GM18861 (cell line): ENCODE measurements around the gene CNPY2.
"Not testable (repeated sequence)": the region's sequence is repeated elsewhere in the genome, so short reads cannot be mapped to it uniquely, and the experiment has no call there.

Experiments
- ATAC-seq: cut with Tn5 transposase; IDR thresholded peaks from one replicate; pipeline ENCODE4 v1.9.1; 2021; ENCODE audit not compliant: unreplicated experiment

CNPY2 gene

GRCh38 chr12:56298828-56299227 lies 17.0 kb downstream of the CNPY2 start:
- ATAC-seq: no peak

DNA sequence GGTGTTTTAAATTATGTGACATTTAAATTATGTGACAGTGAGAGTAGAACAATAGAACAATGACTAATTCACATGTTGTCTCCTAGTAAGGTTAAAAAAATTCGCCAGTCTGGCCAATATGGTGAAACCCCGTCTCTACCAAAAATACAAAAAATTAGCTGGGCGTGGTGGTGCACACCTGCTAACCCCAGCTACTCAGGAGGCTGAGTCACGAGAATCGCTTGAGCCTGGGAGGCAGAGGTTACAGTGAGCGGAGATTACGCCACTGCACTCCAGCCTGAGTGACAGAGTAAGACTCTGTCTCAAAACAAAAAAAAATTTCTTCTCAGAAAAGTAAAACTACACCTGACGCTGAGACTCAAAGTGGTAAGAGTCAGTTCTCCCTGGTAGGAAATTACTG lies 18.4 kb downstream of the CNPY2 start:
- no peak for ATAC-seq

DNA sequence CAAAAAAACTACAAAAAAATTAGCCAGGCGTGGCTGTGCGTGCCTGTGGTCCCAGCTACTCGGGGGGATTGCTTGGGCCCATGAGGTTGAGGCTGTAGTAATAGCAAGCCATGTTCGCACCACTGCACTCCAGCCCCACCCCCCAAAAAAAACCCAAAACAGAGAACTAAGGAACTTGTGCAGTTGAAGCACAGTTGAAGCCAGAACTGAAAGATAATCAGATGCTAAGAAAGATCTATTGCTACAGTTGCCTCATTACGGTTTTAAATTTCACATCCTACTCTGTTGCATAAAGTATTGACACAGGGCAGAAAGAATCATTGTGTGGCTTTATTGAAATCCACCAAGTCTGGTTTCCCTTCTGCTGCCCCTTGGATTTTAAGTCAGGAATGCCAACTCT lies 19.5 kb downstream of the CNPY2 start:
- no peak for ATAC-seq

DNA sequence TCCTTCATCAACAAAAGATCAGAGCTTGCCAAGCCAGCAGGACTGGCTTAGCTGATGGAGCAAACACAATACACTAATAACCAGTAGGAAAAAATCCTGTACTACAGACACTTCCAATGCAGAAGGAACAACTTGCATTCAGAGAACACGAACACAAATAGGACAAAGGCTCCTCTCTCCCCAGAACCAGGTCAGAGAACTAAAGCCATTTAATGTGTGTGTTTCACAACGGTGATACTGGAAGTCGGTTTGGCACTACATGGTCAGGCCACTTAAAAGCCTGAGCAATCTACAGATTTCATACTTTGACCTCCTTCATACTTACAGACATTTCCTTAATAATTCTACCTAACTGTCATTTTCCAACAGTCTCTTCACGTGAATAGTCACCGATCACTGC lies 22.0 kb downstream of the CNPY2 start:
- ATAC-seq: no peak

- ATAC-seq: no peak
These were observed 26.9 kb downstream of the CNPY2 start for GRCh38 chr12:56288705-56289387.

GRCh38 chr12:56286044-56286830 lies 29.6 kb downstream of the CNPY2 start:
- no peak for ATAC-seq

DNA sequence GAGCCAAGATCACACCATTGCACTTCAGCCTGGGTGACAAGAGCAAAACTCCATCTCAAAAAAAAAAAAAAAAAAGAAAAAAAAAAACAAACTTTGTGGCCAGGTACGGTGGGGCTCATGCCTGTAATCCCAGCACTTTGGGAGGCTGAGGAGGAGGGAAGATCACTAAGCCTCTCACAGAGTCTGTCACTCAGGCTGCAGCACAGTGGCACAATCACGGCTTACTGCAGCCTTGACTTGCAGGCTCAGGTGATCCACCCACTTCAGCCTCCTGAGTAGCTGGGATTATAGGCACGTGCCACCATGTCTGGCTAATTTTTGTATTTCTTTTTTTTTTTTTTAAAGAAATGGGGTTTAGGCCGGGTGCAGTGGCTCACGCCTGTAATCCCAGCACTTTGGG lies 31.5 kb downstream of the CNPY2 start:
- ATAC-seq: not testable (repeated sequence)

- ATAC-seq: no peak
These were observed 33.2 kb downstream of the CNPY2 start for GRCh38 chr12:56282579-56282978.

- no peak for ATAC-seq
These were observed 33.8 kb downstream of the CNPY2 start for GRCh38 chr12:56282030-56282429.

DNA sequence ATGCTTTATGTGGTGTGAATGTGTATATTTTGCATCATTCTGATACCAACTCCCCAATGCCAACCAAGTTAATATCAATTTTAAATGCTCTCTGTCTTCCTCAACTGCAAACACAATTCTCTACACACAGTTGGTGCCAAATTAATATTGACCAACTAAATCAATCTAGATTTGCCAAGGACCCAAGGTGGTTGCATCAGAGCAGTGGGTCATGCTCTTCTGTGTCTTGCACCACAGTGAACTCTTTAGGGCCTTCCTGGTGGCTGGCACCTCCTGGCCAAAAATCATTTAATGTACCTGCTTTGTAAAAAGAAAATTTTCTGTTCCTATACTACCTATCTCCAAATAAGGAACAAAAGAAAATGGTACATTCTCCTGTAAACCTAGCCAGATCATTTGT lies 34.9 kb downstream of the CNPY2 start:
- no peak for ATAC-seq

DNA sequence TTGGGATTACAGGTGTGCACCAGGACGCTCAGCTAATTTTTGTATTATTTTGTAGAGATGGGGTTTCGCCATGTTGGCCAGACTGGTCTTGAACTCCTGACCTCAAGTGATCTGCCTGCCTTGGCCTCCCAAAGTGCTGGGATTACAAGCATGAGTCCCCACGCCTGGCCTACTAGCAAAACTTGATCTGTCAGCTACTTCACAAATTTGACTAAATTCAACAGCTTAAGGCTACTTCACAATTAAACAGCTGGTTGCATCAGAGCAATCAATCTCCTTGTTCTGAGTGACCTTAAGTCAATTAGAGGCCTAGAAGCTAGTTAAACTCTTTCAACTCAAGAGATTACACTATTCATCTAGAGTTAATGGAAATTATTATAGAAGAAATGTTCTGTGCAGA lies 36.9 kb downstream of the CNPY2 start:
- no peak for ATAC-seq

GRCh38 chr12:56274299-56274698 lies 41.5 kb downstream of the CNPY2 start:
- ATAC-seq: no peak

DNA sequence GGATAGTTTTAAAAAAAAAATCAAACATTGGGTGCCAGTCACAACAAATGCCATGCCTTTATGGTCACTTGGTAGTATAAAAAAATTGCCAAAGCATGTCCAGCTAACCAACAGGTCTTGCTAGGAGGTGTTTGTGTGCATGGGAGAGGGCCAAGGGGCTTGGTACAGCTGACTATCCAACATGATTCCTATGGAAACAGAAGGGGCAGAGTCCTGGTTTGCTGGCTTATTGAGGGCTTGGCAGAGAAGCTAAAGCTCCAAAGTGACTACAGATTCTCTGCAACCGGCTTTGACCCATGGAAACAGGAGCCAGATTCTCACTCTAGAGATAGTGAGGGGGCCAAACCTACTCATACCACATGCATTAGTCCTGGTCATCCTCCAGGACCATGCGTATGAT lies 43.3 kb downstream of the CNPY2 start:
- not testable (repeated sequence) for ATAC-seq

DNA sequence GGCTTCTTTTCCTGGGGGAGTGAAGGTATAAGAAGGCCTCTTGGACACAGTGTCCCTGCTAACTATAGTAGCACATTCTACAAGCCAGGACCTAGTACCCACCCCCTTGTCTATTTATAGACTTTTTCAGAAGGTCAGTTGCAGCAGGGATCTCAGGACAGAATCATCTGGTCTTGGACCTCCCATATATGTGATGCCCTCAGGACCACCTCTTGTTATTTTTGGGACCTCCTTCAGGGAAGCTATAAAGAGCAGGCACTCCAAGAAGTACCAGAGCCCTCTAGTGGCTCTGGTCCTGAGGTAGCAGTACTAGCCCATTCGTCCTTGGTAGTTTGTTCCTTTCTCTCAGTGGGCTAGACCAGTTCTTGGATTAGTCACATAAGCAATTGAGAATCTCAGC lies 44.8 kb downstream of the CNPY2 start:
- no peak for ATAC-seq

DNA sequence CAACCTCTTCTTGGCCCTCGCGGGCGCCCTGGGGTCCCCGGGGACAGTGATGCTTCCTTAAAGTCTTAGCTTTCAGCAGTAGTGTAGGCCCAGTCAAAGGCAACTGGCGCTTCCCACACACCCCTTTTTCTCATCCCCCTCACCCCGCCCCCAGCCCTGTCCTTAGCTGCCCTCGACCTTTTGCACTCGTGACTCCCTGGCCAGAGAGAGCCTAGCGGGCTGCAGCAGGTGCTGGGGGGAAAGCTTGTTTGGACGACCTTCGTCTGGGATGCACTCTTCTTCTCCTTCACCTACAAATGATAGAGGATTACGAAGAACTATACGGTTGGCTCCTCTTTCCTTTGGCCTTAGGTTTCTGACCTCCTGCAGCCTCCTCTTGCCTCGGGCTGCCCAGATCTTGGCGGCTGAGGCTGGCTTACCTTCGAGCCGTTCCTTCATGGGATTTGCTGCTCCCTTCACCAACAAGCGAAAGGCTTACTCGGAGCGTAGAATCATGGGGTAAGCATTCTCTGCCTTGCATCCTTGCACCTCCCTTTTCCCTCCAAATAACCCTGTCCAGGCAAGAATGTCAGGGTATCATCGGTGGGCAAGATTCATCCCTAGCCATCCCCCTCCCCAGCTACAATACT lies 48.2 kb downstream of the CNPY2 start:
- ATAC-seq: peak; percentile 11

DNA sequence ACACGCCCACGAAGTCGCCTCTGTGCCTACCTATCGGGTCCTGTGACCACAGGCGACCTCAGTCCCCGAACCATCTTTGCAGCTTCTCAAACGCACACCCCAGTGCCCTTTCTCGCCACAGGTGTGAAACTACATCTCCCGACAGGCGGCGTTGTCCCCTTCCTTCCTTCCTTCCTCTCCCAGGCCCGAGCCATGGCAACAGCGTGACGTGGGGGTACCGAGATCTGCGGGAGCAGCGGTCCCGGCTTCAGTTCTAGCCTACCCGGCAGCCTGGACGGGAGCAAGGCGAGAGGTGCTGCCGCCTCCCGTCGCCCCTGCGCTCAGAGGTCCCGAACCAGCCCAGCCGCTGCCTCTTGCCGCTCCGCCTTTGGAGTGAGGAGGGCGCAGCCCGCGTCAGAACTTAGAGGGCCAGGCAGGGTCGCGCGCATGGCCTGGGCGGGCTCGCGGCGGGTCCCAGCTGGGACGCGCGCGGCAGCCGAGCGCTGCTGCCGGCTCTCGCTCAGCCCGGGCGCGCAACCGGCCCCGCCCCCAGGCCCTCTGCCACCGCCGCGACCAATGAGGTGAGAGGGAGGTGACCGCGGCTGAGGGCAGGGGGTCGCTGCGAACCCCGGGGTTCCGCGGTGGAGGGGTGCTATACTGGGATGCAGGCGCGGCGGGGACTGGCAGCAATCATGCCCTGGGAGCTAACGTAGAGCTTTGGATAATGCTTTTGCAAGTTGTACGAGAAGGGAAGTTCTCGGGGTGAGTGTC lies 48.9 kb downstream of the CNPY2 start, which contains the start of gene COQ10A:
COQ10A (plus strand) TSS at position 250 of the 750 bp plus-strand sequence; CDS start at position 427, 177 bp downstream.
- ATAC-seq: peak; percentile 74

GRCh38 chr12:56266068-56266692 lies 49.6 kb downstream of the CNPY2 start:
- not testable (repeated sequence) for ATAC-seq

DNA sequence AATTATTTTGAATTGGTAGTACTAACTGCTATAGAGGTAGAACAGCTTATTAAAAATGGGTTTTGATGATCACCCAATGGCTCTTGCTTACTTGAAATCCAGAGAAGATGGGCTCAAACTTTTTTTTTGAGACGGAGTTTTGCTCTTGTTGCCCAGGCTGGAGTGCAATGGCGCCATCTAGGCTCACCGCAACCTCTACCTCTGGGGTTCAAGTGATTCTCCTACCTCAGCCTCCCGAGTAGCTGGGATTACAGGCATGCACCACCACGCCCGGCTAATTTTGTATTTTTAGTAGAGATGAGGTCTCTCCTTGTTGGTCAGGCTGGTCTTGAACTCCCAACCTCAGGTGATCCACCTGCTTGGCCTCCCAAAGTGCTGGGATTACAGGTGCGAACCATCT lies 52.8 kb downstream of the CNPY2 start:
- not testable (repeated sequence) for ATAC-seq

- ATAC-seq: no peak
These were observed 54.1 kb downstream of the CNPY2 start for GRCh38 chr12:56261503-56262232.

DNA sequence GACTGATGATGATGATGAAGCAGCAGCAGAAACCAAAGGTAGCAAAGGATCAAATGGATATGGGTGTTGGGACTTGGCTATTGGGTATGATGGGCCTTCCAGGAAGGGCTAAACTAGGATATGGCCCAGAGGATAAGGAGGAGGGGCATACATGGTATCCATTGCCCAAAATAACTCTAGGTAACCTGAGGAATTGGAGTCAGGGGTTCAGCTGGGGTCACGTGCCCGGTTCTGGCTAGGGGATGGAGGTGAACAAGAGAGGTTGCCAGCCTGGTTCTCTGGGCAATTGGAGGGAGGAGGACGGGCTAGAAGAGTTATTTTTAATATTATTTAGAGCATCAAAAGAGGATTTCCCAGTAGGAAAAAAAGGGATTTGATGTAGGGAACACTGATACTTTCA lies 54.9 kb downstream of the CNPY2 start:
- no peak for ATAC-seq
